ENCODE results near the gene JPH2. TPM values are rescaled to one million over a fixed set of nuclear protein-coding genes. Genes with fewer than 3 reads are reported as not detected.

JPH2 gene
- total RNA-seq, 1 experiment from 2014 or later: 0.17 TPM

DNA sequence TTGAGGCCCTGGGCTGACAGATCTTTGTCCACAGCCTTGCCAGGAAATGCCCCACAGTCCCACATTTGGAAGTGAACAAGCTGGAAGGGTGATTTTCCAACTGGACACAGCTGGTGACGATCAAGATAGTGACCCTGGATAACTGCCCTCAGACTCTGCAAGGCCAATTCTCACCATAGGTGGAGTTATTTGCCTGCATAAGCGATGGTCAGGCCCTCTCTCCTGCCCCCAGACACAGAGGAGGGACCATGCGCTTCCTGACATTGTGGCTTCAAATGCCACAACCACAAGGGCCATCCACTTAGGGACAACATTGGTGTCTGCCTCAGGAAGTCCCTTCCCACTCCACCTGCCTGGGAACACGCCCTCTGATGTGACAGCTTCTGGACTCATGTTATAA is 96.0 kb downstream of the JPH2 start (continued):
- TF ChIP-seq SP1 (IDR thresholded peaks at IDR 0.05; ENCODE audit: low read depth) (no peak), EZH2 (IDR thresholded peaks at IDR 0.05) (no peak), POLR2A (IDR thresholded peaks at IDR 0.05; ENCODE audit: borderline replicate concordance, extremely low read depth, insufficient read depth, insufficient read length) (no peak), CEBPB (IDR thresholded peaks at IDR 0.05; ENCODE audit: low read depth) (no peak), RAD21 (IDR thresholded peaks at IDR 0.05; ENCODE audit: low read depth) (no peak), CTCF (IDR thresholded peaks at IDR 0.05 in 2 of 3, conservative IDR thresholded peaks at IDR 0.05 in 1 of 3; ENCODE audit: borderline replicate concordance in 1 of 3, insufficient read depth in 1 of 3, low read depth in 2 of 3, low read length in 2 of 3) (no peak), EZH2phosphoT487 (IDR thresholded peaks at IDR 0.05; ENCODE audit: borderline replicate concordance) (no peak)
- TF ChIP-seq, protein P1, sequence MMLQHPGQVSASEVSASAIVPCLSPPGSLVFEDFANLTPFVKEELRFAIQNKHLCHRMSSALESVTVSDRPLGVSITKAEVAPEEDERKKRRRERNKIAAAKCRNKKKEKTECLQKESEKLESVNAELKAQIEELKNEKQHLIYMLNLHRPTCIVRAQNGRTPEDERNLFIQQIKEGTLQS (IDR thresholded peaks at IDR 0.05): no peak
- TF ChIP-seq, protein P2, sequence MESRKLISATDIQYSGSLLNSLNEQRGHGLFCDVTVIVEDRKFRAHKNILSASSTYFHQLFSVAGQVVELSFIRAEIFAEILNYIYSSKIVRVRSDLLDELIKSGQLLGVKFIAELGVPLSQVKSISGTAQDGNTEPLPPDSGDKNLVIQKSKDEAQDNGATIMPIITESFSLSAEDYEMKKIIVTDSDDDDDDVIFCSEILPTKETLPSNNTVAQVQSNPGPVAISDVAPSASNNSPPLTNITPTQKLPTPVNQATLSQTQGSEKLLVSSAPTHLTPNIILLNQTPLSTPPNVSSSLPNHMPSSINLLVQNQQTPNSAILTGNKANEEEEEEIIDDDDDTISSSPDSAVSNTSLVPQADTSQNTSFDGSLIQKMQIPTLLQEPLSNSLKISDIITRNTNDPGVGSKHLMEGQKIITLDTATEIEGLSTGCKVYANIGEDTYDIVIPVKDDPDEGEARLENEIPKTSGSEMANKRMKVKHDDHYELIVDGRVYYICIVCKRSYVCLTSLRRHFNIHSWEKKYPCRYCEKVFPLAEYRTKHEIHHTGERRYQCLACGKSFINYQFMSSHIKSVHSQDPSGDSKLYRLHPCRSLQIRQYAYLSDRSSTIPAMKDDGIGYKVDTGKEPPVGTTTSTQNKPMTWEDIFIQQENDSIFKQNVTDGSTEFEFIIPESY (IDR thresholded peaks at IDR 0.05; ENCODE audit: extremely low read depth, insufficient replicate concordance, low read length): no peak

DNA sequence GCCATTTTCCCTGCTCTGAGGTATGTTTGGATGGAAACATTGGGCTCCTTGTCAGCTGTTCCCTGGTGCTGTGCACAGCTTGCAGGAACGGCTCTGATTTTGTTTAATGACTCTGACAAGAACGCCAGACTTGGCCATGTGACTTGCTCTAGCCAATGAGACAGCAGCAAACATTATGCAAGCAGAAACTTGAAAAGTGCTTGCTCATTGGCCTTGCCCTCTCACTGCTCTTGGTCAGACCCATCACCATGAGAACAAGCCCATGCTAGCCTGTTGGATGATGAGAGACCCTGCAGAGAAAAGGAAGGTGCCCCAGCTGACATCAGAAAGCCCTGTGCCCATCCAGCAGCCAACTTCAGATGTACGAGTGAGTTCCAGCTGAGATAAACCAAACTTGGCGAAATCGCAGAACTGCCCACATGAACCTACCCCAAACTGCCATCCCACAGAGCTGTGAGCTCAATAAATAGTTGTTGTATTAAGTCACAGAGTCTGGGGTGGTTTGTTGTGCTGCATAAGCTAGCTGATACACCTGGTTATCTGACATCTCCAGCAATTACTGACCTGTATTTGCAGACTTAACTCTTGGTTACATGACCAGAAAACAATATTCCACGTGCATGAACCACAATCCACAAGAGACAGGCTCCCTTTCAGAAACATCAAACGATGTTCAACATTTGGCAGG is 96.9 kb downstream of the JPH2 start:
- BruUV-seq (replicated peaks): no TSS peak
- ChIA-PET POLR2A (no interaction called here), CTCF (interaction anchor here (1.4 to 2.9 kb wide), 3 partner anchors 34 to 641 kb away, joined by 3 to 9 read pairs (median 7); no protein-coding TSS in a partner anchor), RAD21 (ENCODE audit: low non-redundant PET in 1 of 2, low total read pairs in 2 of 2, uncharacterized antibody in 2 of 2, unreplicated experiment in 2 of 2) (no interaction called here)
- no peaks in the 10 kb centered on the region for H3K79me2 ChIP-seq (ENCODE audit: insufficient read depth, low read length)
- intact Hi-C loops (cut with micrococcal nuclease): loop anchor here (10.0 kb wide), 1 partner anchor 175 kb away; the partner anchor contains the start of gene TOX2
- no peak overlapping the region for H3K4me3 ChIP-seq (replicated peaks in 1 of 2; ENCODE audit: low read depth in 1 of 2, low read length in 2 of 2)
- peak overlapping the region; percentile 88 for H2AFZ ChIP-seq (ENCODE audit: low read depth, low read length, poor library complexity, severe bottlenecking)
- H3K9ac ChIP-seq (ENCODE audit: low read length): no peak overlapping the region
- H4K20me1 ChIP-seq (ENCODE audit: insufficient read depth): no peaks in the 10 kb centered on the region
- peaks cover 8 to 21% of the 10 kb centered on the region in 2 experiments; a peak in 3 of 4 replicates for H3K4me1 ChIP-seq (ENCODE audit: control insufficient read depth in 1 of 2, insufficient read depth in 2 of 2, low read length in 2 of 2)
- H3K27me3 ChIP-seq (ENCODE audit: insufficient read depth, low read length): no peaks in the 10 kb centered on the region
- no peak overlapping the region for H3K27ac ChIP-seq (ENCODE audit: low read depth, low read length)
- no peaks in the 10 kb centered on the region for H3K9me3 ChIP-seq (ENCODE audit: control insufficient read depth in 1 of 2, insufficient read depth in 1 of 2, low read depth in 1 of 2, low read length in 2 of 2)
- H3K36me3 ChIP-seq (ENCODE audit: control insufficient read depth in 1 of 2, insufficient read depth in 2 of 2, low read length in 2 of 2): no peaks in the 10 kb centered on the region
- peak; percentile 41 for TF ChIP-seq POLR2A (IDR thresholded peaks at IDR 0.05; ENCODE audit: borderline replicate concordance, extremely low read depth, insufficient read depth, insufficient read length)
- TF ChIP-seq ZNF274 (IDR thresholded peaks at IDR 0.05; ENCODE audit: low read depth, low read length): no peak
- TF ChIP-seq JUND (IDR thresholded peaks at IDR 0.05): no peak
- TF ChIP-seq YY1 (IDR thresholded peaks at IDR 0.05; ENCODE audit: extremely low read depth, insufficient replicate concordance, low read depth, low read length): no peak
- no peak for TF ChIP-seq EZH2phosphoT487 (IDR thresholded peaks at IDR 0.05; ENCODE audit: borderline replicate concordance)
- TF ChIP-seq CEBPB (IDR thresholded peaks at IDR 0.05; ENCODE audit: low read depth): peak; percentile 28; the same call in 1 of the 2 replicates
- no peak for TF ChIP-seq EZH2 (IDR thresholded peaks at IDR 0.05)
- TF ChIP-seq SP1 (IDR thresholded peaks at IDR 0.05; ENCODE audit: low read depth): peak; percentile 75
- TF ChIP-seq EGR1 (IDR thresholded peaks at IDR 0.05; ENCODE audit: low read depth): no peak
- ATAC-seq (peak; percentile 84), DNase-seq (ENCODE audit: low read depth, low spot score) (peak; percentile 61)
- no peaks in the 10 kb centered on the region for H3K9me2 ChIP-seq (ENCODE audit: insufficient read depth)
- H3K4me2 ChIP-seq (ENCODE audit: low read length): peak overlapping the region; percentile 50
